Measurements from ENCODE around the gene ZNF69. TPM values are rescaled to one million over a fixed set of nuclear protein-coding genes. Genes with fewer than 3 reads are reported as not detected.
"Not testable (repeated sequence)": the region's sequence is repeated elsewhere in the genome, so short reads cannot be mapped to it uniquely, and the experiment has no call there.

Gene ZNF69
- total RNA-seq, 1 donor from 2014 or later, result 11.9 TPM

- peaks cover 39% of the 10 kb centered on the region for H3K4me1 Mint-ChIP-seq (ENCODE audit: low read depth)
- H3K9me3 Mint-ChIP-seq (ENCODE audit: low read depth), result peaks cover 7% of the 10 kb centered on the region
- TF ChIP-seq, protein P1, sequence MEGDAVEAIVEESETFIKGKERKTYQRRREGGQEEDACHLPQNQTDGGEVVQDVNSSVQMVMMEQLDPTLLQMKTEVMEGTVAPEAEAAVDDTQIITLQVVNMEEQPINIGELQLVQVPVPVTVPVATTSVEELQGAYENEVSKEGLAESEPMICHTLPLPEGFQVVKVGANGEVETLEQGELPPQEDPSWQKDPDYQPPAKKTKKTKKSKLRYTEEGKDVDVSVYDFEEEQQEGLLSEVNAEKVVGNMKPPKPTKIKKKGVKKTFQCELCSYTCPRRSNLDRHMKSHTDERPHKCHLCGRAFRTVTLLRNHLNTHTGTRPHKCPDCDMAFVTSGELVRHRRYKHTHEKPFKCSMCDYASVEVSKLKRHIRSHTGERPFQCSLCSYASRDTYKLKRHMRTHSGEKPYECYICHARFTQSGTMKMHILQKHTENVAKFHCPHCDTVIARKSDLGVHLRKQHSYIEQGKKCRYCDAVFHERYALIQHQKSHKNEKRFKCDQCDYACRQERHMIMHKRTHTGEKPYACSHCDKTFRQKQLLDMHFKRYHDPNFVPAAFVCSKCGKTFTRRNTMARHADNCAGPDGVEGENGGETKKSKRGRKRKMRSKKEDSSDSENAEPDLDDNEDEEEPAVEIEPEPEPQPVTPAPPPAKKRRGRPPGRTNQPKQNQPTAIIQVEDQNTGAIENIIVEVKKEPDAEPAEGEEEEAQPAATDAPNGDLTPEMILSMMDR (IDR thresholded peaks at IDR 0.05), result no peak
- no peak overlapping the region for H3K27ac Mint-ChIP-seq (ENCODE audit: unreplicated experiment)
- no peak overlapping the region for H3K4me3 Mint-ChIP-seq (ENCODE audit: unreplicated experiment)
- no peaks in the 10 kb centered on the region for H3K36me3 Mint-ChIP-seq (ENCODE audit: low read depth)
- no peaks in the 10 kb centered on the region for H3K27me3 Mint-ChIP-seq (ENCODE audit: low read depth)
- DNase-seq (ENCODE audit: low spot score), result no peak
Observed at GRCh38 chr19:11927227-11927626, 39.6 kb downstream of the ZNF69 start.

- no peak overlapping the region for H3K4me3 Mint-ChIP-seq (ENCODE audit: unreplicated experiment)
- no peaks in the 10 kb centered on the region for H3K27me3 Mint-ChIP-seq (ENCODE audit: low read depth)
- DNase-seq (ENCODE audit: low spot score), result no peak
- H3K36me3 Mint-ChIP-seq (ENCODE audit: low read depth), result peaks cover 10% of the 10 kb centered on the region
- peaks cover 14% of the 10 kb centered on the region for H3K4me1 Mint-ChIP-seq (ENCODE audit: low read depth)
- TF ChIP-seq, protein P1 (IDR thresholded peaks at IDR 0.05), result no peak
- H3K27ac Mint-ChIP-seq (ENCODE audit: unreplicated experiment), result peak overlapping the region; percentile 79
- H3K9me3 Mint-ChIP-seq (ENCODE audit: low read depth), result peaks cover 16% of the 10 kb centered on the region
Observed at GRCh38 chr19:11931051-11931450, 43.5 kb downstream of the ZNF69 start.

DNA sequence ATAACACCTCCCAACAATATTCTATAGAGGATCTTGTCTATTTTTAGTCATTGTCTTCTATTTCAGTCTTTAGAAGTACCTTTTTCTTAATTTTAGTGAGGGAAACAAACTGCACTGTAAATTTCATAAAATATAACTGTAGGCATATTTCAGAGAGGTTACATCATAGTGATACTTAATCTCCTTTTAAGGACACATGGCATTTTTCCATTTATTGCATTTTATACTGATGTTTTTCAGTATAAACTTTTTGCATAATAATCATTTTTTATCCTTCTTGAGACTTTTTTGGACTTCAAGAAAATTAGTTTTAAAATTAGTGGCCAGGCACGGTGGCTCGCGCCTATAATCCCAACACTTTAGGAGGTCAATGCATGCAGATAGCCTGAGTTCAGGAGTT, 43.9 kb downstream of the ZNF69 start:
- Mint-ChIP-seq H3K4me3 (ENCODE audit: unreplicated experiment) (no peak overlapping the region), H3K4me1 (ENCODE audit: low read depth) (peaks cover 11% of the 10 kb centered on the region), H3K27ac (ENCODE audit: unreplicated experiment) (peak overlapping the region; percentile 79), H3K9me3 (ENCODE audit: low read depth) (peaks cover 20% of the 10 kb centered on the region), H3K27me3 (ENCODE audit: low read depth) (no peaks in the 10 kb centered on the region), H3K36me3 (ENCODE audit: low read depth) (peaks cover 14% of the 10 kb centered on the region)
- TF ChIP-seq, protein P1 (IDR thresholded peaks at IDR 0.05), result no peak
- DNase-seq (ENCODE audit: low spot score), result no peak

DNA sequence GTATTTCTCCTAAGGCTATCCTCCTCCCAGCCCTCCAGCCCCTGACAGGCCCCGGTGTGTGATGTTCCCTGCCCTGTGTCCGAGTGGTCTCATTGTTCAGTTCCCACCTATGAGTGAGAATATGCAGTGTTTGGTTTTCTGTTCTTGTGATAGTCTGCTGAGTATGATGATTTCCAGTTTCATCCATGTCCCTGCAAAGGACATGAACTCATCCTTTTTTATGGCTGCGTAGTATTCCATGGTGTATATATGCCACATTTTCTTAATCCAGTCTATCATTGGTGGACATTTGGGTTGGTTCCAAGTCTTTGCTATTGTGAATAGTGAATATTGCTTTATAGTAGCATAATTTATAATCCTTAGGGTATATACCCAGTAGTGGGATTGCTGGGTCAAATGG, 48.2 kb downstream of the ZNF69 start:
- H3K4me1 Mint-ChIP-seq (ENCODE audit: low read depth); H3K27ac Mint-ChIP-seq (ENCODE audit: unreplicated experiment); H3K4me3 Mint-ChIP-seq (ENCODE audit: unreplicated experiment); H3K27me3 Mint-ChIP-seq (ENCODE audit: low read depth); DNase-seq (ENCODE audit: low spot score): not testable (repeated sequence)
- Mint-ChIP-seq H3K9me3 (ENCODE audit: low read depth) (peaks cover 33% of the 10 kb centered on the region), H3K36me3 (ENCODE audit: low read depth) (peaks cover 33% of the 10 kb centered on the region)

DNA sequence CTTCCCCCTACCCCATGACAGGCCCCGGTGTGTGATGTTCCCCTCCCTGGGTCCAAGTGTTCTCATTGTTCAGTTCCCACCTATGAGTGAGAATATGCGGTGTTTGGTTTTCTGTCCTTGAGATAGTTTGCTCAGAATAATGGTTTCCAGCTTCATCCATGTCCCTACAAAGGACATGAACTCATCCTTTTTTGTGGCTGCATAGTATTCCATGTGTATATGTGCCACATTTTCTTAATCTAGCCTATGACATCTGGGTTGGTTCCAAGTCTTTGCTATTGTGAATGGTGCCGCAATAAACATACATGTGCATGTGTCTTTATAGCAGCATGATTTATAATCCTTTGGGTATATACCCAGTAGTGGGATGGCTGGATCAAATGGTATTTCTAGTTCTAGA, 50.8 kb downstream of the ZNF69 start:
- H3K27ac Mint-ChIP-seq (ENCODE audit: unreplicated experiment); DNase-seq (ENCODE audit: low spot score); H3K27me3 Mint-ChIP-seq (ENCODE audit: low read depth); H3K4me1 Mint-ChIP-seq (ENCODE audit: low read depth); H3K4me3 Mint-ChIP-seq (ENCODE audit: unreplicated experiment): not testable (repeated sequence)
- H3K36me3 Mint-ChIP-seq (ENCODE audit: low read depth), result peaks cover 48% of the 10 kb centered on the region
- H3K9me3 Mint-ChIP-seq (ENCODE audit: low read depth), result peaks cover 44% of the 10 kb centered on the region

DNA sequence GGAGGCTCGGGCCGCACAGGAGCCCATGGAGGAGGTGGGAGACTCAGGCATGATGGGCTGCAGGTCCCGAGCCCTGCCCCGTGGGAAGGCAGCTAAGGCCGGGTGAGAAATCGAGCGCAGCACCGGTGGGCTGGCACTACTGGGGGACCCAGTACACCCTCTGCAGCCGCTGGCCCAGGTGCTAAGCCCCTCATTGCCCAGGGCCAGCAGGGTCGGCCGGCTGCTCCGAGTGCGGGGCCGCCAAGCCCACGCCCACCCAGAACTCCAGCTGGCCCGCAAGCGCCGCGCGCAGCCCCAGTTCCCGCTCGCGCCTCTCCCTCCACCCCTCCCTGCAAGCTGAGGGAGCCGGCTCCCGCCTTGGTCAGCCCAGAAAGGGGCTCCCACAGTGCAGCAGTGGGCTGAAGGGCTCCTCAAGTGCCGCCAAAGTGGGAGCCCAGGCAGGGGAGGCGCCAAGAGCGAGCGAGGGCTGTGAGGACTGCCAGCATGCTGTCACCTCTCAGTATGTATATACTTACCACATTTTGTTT, 53.8 kb downstream of the ZNF69 start:
- H3K27ac Mint-ChIP-seq (ENCODE audit: unreplicated experiment); H3K4me3 Mint-ChIP-seq (ENCODE audit: unreplicated experiment); H3K4me1 Mint-ChIP-seq (ENCODE audit: low read depth); DNase-seq (ENCODE audit: low spot score); H3K27me3 Mint-ChIP-seq (ENCODE audit: low read depth): not testable (repeated sequence)
- H3K36me3 Mint-ChIP-seq (ENCODE audit: low read depth), result peaks cover 59% of the 10 kb centered on the region
- H3K9me3 Mint-ChIP-seq (ENCODE audit: low read depth), result peaks cover 56% of the 10 kb centered on the region
